Activated CD4-positive, alpha-beta T cell treated with anti-CD3 and anti-CD28 coated beads for 48 hours (primary cell): ENCODE data around the gene MBOAT7.

ENCODE experiments used
- DNase-seq: peaks from one replicate; pipeline ENCODE4 v3.0.0-alpha.2; 2020

Gene MBOAT7

DNA sequence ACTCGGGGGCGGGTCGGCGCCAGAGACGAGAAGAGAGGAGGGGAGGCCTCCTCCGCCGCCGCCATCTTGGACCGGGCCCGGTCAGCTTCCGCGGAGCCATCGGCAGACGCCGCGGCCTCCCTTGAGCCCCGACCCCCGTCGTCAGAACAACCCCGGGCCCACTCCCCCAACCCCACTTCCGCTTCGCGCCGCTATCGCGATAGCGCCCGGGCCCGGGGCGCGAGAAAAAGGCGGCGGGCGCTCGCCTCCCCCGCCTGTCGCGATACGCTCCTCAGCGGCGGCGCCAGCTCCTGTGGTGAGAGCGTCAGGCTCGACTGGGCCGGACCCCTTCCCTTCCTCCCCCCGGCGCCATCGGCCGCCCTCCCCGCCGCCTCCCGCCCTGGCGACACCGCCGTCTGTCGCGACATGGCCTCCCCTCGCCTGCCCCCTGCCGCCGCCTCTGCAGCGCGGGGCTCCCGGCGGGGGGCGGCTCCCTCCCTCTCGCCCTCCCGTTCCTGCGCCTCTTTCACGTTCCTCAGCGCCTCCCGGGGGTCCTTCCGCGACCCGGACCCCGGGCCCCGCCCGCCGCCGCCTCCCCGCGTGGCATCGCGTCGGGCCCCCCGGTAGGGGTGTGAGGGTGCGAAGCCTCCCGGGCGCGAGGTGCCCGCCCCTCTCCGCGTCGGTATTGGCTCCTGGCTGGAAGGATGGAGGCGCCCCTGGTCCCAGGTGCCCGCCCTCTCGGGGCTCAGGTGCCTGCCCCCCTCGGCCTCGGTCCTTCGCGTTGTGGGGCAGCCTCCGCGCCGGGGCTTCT, 51.5 kb downstream of the MBOAT7 start, which contains the start of gene CNOT3:
Gene CNOT3, plus strand, starts transcription at position 64 of the 790 bp plus-strand sequence. CDS start 5,217 bp downstream, outside the sequence.
- peak; percentile 52 for DNase-seq

DNA sequence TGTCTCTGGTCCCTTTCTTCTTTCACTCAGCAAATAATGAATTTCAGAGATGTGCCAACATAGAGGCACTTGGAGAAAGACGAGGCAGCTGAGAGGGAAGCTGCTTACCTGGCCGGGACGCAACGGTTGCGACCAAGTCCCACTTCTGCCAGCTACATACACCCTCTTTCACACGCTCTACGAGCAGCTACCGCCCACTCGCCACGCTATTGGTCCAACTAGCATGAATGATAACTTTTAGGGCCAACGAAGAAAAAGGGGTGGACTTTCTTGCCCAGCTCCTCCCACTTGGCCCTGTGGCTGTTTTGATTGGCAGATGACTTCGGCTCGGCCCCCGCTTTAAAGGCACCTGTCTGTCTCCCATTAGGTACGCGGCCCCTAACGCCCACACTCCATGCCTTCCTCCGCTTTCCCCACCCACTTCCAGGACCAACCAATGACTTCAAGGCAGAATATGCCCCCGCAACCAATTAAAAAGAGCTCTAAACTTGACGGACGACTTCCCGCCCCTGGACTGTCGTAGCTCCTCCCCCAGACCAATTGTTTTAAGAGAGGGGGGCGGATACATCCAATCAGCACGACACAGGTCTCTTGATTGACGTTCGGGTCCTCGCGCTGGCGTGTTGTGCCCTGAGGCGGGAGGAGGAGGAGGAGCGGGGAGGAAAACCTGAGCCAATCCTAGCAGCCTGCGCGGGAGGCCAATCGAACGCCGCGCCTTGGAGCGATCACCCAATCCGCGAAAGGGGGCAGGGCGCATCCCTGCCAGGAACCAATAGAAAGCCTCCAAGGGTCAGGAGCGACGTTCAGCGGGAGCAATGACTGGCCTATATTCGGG, 52.3 kb downstream of the MBOAT7 start:
- DNase-seq, result peak; percentile 99

DNA sequence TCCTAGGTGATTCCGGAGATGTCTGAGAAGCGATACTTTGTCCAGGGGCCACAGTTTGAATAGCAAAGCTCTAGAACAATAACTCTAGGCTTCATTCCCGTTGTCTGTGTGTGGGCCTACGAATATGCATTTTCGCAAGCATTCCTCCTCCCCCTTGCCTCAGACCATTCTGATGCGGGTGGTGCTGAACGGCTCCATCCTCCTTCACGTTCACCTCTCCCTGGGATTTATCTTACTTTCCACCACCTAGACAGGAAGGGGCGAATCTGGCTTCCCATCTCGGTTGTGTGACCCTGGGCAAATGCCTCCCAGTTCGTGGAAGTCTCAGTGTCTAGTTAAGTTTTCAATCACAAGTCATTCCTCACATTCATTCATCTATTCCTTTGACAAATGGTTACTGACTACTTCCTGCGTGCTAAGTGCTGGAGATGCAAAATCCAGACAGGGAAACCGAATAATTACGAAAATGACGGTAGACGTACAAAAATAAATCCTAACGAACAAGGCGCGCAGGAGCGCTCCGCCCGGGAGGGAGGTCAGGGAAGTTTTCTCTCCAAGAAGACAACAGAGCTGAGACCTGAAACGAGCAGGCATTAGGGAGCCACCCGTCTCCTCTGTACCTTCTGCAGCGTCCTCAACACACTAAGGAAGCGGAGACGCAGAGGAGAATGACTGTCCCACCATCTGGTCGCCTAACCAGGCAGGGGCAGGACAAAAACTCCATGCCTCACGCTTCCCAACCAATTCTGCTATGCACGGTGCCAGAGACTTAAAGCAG, 53.1 kb downstream of the MBOAT7 start:
- DNase-seq, result no peak

DNA sequence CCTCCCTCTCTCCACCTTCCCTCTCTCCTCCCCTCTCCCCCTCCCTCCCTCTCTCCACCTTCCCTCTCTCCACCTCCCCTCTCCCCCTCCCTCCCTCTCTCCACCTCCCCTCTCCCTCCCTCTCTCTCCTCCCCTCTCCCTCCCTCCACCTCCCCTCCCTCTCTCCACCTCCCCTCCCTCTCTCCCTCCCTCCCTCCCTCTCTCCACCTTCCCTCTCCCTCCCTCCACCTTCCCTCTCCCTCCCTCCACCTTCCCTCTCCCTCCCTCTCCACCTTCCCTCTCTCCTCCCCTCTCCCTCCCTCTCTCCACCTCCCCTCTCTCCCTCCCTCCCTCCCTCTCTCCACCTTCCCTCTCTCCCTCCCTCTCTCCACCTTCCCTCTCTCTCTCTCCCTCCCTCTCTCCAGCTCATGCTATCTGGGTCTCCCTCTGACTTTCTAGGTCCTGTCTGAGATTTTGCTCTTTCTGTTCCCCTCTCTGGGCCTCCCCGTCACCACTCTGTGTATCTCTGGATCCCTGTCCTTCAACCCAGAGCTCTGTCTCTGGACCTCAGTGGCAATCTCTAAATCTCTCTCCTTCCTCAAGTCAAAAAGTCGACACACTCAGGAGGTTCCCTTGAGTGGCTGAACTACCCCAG, 55.3 kb downstream of the MBOAT7 start:
- no peak for DNase-seq

GRCh38 chr19:54133312-54133956, 55.9 kb downstream of the MBOAT7 start:
- no peak for DNase-seq

DNA sequence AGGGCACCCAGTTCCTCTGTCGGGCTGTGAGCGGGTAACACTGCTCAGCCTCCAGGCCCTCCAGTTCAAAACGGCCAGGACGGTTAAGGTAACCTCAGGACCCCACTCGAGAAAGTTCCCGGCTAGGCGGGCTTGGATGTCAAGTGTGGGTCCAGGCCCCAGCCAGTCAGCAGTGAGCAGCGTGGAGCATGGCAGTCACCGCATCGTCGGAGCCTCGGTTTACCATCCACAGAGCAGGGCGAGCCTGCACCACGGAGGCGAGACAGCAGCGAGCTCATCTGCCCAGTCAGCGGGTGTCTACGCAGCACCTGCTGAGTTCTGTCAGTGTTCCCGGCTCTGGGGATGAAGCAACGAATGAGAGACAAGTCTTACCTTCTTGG, 59.8 kb downstream of the MBOAT7 start:
- DNase-seq, result no peak

DNA sequence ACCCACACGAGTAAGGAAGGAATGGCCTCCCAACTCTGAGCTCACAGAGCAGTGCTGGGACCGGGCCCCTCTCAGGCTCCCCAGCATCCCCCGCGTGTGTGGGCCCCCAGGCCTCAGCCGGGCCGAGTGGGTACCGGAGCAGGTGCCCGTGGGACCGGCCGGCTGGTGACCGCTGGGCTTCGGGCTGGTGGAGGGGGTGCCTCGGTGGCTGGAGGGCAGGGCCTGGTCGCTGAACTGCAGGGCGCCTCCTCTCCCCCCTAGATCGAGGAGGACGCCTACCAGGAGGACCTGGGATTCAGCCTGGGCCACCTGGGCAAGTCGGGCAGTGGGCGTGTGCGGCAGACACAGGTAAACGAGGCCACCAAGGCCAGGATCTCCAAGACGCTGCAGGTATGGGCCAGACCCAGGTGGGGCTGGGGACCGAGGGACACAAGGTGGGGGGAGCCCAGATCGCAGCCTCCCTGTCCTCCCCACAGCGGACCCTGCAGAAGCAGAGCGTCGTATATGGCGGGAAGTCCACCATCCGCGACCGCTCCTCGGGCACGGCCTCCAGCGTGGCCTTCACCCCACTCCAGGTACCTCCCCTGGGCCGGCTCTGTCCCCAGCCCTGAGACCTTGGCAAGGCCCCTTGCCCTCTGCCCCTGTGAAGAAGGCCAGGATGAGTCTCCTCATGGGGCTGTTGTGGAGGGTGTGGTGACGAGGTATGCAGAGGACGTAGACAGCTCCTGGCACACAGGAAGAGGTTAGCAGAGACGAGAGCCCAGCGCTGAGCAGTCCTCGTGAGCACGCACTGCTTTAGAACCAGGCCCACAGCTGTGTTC, 60.4 kb downstream of the MBOAT7 start:
- no peak for DNase-seq

GRCh38 chr19:54128441-54128725, 61.0 kb downstream of the MBOAT7 start:
- no peak for DNase-seq

DNA sequence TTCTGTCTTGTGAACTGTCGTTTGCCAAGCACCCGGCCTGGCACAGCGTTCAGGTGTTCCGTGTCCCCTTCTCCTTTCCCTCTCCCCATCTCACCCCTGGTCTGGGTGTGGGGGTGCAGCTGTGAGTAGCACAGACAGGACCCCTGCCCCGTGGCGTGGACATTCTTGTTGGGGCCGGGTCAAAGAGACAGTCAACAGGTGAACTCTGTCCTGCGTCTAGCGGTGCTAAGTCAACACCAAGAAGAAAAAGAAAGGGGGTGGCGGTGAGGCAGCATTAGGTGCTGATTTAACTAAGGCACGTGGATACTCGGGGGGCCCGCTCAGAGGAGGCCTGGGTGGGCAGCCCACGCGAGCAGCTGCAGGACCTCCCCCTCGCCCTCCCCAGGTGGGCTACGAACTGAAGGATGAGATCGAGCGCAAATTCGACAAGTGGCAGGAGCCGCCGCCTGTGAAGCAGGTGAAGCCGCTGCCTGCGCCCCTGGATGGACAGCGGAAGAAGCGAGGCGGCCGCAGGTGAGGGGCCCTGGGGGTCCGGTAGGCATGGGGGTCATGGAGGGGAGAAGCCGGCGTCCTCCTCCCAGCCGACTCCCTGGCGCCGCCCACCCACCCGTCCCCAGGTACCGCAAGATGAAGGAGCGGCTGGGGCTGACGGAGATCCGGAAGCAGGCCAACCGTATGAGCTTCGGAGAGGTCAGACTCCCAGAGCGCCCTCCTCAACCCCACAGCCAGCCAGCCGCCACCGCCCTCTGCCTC, 61.5 kb downstream of the MBOAT7 start:
- DNase-seq, result no peak

- no peak for DNase-seq
Measured at GRCh38 chr19:54125713-54126112, 63.7 kb downstream of the MBOAT7 start.

GRCh38 chr19:54124393-54124792, 65.0 kb downstream of the MBOAT7 start:
- DNase-seq, result no peak

DNA sequence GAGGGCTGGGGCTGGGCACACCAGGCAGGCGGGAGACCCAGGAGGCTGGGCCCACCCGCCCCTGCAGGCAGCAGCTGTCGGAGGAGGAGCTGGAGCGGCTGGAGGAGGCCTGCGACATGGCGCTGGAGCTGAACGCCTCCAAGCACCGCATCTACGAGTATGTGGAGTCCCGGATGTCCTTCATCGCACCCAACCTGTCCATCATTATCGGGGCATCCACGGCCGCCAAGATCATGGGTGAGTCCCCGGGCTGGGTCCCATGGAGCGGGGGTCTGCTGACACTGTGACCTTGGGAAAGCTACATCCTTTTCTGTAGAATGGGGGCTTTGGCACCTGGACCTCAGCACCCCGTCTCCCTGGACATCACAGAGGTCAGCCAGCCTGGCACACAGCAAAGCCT, 65.7 kb downstream of the MBOAT7 start:
- no peak for DNase-seq
